Measurements from ENCODE around the gene APBB2. TPM values are rescaled to one million over a fixed set of nuclear protein-coding genes. Genes with fewer than 3 reads are reported as not detected.

Gene APBB2
- total and polyA plus RNA-seq, 2 experiments from 2014 or later = 35.8 to 74.8 TPM

- TF ChIP-seq CTCF (conservative IDR thresholded peaks at IDR 0.05; ENCODE audit: low read depth in 2 of 2) (no peak), POLR2AphosphoS5 (IDR thresholded peaks at IDR 0.05; ENCODE audit: low read depth) (no peak), ZNF114 (CRISPR knock-in tag; IDR thresholded peaks at IDR 0.05) (no peak), ZNF331 (CRISPR knock-in tag; IDR thresholded peaks at IDR 0.05; ENCODE audit: low read depth) (no peak), EZH2 (IDR thresholded peaks at IDR 0.05; ENCODE audit: low read depth, unreplicated experiment) (no peak), NANOG (IDR thresholded peaks at IDR 0.05; ENCODE audit: borderline replicate concordance) (no peak), JUNB (IDR thresholded peaks at IDR 0.05; ENCODE audit: unreplicated experiment) (no peak)
- TF ChIP-seq, protein P1, sequence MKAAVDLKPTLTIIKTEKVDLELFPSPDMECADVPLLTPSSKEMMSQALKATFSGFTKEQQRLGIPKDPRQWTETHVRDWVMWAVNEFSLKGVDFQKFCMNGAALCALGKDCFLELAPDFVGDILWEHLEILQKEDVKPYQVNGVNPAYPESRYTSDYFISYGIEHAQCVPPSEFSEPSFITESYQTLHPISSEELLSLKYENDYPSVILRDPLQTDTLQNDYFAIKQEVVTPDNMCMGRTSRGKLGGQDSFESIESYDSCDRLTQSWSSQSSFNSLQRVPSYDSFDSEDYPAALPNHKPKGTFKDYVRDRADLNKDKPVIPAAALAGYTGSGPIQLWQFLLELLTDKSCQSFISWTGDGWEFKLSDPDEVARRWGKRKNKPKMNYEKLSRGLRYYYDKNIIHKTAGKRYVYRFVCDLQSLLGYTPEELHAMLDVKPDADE (IDR thresholded peaks at IDR 0.05) = no peak
Observed at GRCh38 chr4:41211951-41212615, 2.3 kb downstream of the APBB2 start (continued).

DNA sequence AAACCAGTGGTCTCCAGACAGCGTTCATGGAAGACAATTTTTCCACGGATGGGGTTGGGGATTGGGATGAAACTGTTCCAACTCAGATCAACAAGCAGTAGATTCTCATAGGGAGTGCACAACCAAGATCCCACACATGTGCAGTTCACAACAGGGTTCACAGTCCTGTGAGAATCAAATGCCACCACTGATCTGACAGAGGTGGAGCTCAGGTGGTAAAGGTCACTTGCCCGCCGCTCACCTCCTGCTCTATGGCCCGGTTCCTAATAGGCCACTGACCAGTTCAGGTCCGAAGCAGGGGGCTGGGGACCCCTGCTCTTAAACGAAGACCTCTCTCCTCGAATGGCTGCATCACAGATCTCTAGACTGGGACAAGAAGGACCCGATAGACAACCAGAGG is 4.4 kb downstream of the APBB2 start:
- no peak for TF ChIP-seq NANOG (IDR thresholded peaks at IDR 0.05; ENCODE audit: borderline replicate concordance)
- no peak for TF ChIP-seq ZNF462 (CRISPR knock-in tag; IDR thresholded peaks at IDR 0.05)
- TF ChIP-seq EZH2phosphoT487 (IDR thresholded peaks at IDR 0.05; ENCODE audit: unreplicated experiment) = no peak
- no peak for TF ChIP-seq REST (IDR thresholded peaks at IDR 0.05; ENCODE audit: unreplicated experiment)
- no peak for TF ChIP-seq CREB1 (CRISPR knock-in tag; IDR thresholded peaks at IDR 0.05; ENCODE audit: low read depth)
- TF ChIP-seq POLR2AphosphoS5 (IDR thresholded peaks at IDR 0.05; ENCODE audit: low read depth) = no peak
- Mint-ChIP-seq H3K4me3 (no peak overlapping the region), H3K27me3 (ENCODE audit: insufficient read depth, low read depth, poor library complexity) (peaks cover 15% of the 10 kb centered on the region), H3K36me3 (ENCODE audit: low read depth) (no peaks in the 10 kb centered on the region; the same call in 2 of the 3 replicates), H3K9me3 (no peaks in the 10 kb centered on the region), H3K27ac (no peak overlapping the region), H3K4me1 (peaks cover 38% of the 10 kb centered on the region)
- H4K20me1 ChIP-seq (replicated peaks; ENCODE audit: insufficient read depth) = peaks cover 30% of the 10 kb centered on the region
- H3K4me3 ChIP-seq = no peak overlapping the region
- H2AFZ ChIP-seq = no peak overlapping the region
- H3K9me2 ChIP-seq (ENCODE audit: insufficient read depth) = no peaks in the 10 kb centered on the region
- H3K79me2 ChIP-seq (replicated peaks; ENCODE audit: insufficient read depth) = peaks cover 88% of the 10 kb centered on the region
- ATAC-seq (no peak), DNase-seq (ENCODE audit: low spot score) (no peak)
- H3K4me1 ChIP-seq (ENCODE audit: insufficient read depth) = peaks cover 40% of the 10 kb centered on the region
- H3K27me3 ChIP-seq (ENCODE audit: insufficient read depth) = peaks cover 13% of the 10 kb centered on the region; the same call in 1 of the 2 replicates
- H3K27ac ChIP-seq (ENCODE audit: low read depth) = no peak overlapping the region
- no peaks in the 10 kb centered on the region for H3K36me3 ChIP-seq (ENCODE audit: insufficient read depth)
- no peak overlapping the region for H3K4me2 ChIP-seq
- H3F3A ChIP-seq (replicated peaks; ENCODE audit: low read depth) = 0 out of 2 replicates have a peak, but pooled peaks cover 3% of the 10 kb centered on the region
